Glomerular visceral epithelial cell (primary cell): ENCODE measurements around the gene MYH6.
"Not testable (repeated sequence)": the region's sequence is repeated elsewhere in the genome, so short reads cannot be mapped to it uniquely, and the experiment has no call there.

Source experiments
- DNase-seq: peaks from one replicate; pipeline ENCODE4 v3.0.0-alpha.2; 2016; ENCODE audit errors: extremely low spot score

MYH6 gene

GRCh38 chr14:23414906-23415820 is 7.1 kb upstream of the MYH6 start:
- DNase-seq, result no peak

- no peak for DNase-seq
These were observed 6.2 kb upstream of the MYH6 start for GRCh38 chr14:23414254-23414653.

DNA sequence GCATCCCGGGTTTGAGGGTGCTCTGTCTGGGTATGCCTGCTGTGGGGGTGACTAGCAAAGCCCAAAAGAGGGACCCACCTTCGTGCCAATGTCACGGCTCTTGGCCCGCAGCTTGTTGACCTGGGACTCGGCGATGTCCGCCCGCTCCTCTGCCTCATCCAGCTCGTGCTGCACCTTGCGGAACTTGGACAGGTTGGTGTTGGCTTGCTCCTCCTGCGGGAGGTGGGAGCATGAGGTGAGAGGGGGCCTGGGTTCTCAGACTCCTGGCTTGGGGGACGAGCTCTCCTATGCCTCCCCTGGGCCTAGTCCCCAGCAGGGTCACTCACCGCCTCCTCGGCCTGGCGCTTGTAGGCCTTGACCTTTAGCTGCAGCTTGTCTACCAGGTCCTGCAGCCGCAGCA is 5.6 kb upstream of the MYH6 start:
- no peak for DNase-seq

DNA sequence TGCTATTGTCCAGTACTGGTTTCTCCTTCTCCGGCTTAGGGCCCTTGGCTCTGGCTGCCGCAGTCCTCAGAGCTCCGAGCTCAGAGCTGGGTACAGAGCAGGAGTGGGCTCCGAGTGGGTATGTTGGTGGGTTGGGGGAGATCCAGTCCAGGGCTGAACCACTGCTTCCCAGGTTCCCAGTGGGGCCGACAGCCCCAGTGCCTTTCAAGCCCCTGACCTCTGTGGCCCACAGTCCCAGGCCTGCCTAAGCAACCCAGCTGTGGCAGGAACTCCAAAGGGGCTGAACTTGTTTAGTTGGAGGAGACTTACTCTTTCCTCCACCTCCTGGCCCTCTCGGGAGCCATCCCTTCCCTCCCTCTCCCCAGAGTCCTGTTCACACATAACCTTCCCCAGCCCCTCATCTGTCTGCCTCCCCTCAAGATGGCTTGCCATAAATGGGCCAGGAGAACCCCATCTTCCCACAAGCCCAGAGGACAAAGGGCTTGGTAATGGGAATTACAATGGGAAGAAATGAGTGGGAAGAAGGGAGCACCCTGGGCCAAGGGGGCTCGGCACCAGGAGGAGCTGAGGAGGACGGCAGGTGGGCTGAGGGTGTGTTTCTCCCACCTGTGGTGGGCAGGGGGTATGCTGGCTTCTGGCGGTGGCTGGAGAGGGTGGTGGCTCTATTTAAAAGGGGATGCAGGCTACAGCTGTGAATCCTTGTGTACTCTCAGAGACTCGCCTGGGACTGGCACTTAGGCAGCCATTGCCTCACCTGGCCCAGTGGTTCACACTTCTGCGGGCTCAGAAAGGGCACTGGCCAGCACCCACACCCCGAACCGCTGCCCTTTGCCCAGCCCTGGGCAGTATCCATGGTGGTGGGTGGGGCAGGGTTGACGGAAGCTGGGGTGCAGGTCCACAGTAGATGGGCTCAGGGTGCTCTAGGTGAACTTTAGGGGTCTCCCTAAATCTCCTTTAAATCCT is 3.8 kb upstream of the MYH6 start:
- DNase-seq, result no peak

GRCh38 chr14:23409966-23410635 is 2.0 kb upstream of the MYH6 start:
- DNase-seq, result no peak

DNA sequence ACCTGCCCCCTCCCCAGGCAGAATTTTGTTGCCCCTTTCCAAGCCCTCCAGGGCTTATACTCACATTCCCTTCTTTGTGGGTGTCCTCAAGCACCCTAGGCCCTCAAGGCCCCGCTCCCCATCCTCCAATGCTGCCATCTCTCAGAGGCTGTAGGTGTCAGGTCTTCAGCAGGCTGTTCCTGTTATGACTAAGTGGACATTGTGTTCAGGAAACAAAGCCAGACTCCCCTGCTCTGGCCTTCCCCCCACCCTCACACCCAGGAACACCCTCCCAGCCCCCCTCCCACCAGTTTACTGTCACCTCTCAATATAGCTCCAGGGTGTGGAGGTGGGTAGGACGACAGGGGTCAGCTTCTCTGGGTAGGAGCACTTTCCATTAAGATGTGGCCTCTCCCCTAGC is 1.4 kb upstream of the MYH6 start:
- no peak for DNase-seq

GRCh38 chr14:23408307-23408630 is 196 bp upstream of the MYH6 start:
- DNase-seq, result no peak

DNA sequence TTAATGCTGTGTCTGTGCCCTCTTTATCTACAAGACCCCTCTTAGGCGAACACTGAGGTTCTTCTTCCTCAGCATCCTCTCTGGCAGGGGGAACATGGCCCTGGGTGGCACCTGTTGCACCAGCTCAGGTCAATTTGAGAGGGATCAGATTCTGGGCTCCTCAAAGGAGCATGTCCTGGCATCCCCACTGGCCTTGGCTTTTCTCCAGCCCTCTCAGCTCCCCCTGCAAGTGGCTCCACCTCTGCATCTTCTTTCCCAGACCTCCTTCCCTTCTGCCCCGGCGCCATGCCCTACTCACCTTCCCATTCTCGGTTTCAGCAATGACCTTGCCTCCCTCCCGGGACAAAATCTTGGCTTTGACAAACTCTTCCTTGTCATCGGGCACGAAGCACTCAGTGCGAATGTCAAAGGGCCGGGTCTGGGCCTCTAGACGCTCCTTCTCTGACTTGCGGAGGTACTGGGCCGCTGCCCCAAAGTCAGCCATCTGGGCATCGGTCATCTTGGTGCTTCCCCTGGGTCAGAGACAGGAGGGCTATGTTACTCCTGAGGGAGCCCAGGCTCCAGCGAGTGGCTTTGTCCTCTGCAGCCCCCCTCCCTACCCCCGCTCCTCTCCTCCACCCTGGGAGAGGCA is 1.2 kb downstream of the MYH6 start:
- no peak for DNase-seq

DNA sequence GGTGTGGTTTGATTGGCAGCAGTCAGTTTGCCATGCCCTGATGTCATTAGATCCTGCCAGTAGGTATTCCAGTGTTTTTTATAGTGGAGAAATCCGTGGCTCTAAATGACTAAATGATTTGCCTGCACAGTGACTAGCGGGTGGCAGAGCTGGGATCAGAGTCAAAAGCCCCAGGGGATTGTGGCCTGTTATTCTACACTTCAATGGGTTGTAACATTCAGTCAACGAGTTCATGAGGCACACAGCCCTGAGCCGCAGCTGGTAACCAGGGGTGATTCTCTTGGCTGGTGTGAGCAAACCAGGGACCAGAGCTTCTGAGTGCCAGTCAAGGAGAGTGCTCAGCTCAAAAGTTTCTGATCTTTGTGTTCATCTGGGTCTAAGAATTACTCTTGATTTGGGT is 1.8 kb downstream of the MYH6 start:
- DNase-seq, result no peak

DNA sequence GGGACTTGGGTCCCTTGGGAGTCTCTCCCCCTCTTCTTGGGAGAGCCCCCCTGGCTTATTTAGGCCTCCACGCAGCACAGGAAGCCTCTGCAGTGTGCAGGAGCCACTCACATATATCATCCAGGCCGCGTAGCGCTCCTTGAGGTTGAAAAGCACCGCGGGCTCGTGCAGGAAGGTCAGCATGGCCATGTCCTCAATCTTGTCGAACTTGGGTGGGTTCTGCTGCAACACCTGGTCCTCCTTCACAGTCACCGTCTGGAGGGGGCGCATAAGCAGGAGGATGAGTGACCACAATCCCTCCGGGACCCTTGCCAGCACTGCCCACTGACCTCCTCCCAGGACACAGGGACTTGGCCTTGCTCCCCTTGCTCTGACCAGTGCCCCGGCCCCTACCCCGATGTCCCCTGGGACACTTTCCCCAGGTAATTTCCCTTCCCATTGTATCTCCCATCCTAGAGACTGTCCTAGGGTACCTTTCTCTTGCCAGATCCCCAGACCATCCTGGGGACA is 2.5 kb downstream of the MYH6 start:
- no peak for DNase-seq

- DNase-seq, result no peak
These were observed 3.0 kb downstream of the MYH6 start for GRCh38 chr14:23405096-23405495.

DNA sequence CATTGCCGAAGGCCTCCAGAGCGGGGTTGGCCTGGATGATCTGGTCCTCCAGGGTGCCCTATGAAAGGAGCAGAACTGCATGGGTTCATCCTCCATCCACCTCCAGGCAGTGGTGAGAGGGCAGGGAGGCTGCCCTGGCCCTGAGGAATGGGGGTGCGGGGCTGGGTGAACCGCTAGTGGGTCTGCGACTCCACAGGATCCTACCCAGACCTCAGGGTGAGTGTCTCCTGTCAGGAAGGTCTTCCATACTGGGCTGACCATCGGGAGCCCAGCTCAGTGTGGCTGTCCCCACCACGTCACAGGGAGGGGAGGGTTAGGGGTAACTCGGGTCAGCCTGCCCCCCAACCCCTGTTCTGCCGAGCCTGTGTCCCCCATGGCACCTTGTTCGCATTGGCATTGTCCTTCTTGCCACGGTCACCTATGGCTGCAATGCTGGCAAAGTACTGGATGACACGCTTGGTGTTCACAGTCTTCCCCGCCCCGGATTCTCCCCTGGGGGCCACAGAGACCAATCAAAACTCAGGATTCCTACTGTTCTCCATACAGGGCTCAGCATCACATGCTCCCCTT is 3.7 kb downstream of the MYH6 start:
- DNase-seq, result no peak

- no peak for DNase-seq
These were observed 4.2 kb downstream of the MYH6 start for GRCh38 chr14:23403908-23404307.

- DNase-seq, result no peak
These were observed 5.0 kb downstream of the MYH6 start for GRCh38 chr14:23403139-23403438.

DNA sequence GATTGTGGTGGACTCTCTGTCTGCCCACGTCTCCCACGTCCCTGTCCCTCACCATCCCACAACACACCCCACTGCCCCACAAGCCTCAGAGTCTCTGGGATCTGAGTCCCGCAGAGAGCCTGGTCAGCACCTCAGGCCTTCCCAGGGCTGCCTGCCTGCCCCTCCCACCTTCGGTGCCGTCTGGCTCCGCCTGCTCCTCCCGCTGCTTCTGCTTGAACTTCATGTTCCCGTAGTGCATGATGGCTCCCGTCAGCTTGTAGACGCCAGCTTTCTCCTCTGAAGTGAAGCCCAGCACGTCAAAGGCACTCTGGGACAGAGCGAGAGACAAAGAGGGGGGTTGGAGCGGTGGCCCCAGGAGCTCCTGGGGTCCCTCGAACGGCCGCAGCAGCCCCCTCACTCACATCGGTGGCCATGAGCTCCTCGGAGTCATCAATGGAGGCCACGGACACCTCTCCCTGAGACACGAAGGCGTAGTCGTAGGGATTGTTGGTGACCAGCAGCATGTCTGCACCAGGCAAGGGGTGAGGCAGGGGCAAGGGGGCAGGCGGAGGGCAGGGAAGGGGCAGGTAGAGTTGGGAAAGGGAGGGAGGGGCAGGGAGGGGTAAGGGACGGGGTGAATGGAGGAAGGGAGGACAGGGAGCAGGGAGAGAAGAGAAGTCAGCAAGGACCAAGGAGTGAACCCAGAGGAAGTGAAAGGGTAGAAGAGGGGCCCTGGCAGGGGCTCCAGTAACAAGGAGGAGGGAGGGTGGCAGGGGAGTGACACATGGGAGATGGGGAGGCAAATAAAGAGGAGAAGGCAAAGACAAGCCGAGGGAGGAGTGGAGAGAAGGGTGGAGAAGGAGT is 5.6 kb downstream of the MYH6 start:
- no peak for DNase-seq

DNA sequence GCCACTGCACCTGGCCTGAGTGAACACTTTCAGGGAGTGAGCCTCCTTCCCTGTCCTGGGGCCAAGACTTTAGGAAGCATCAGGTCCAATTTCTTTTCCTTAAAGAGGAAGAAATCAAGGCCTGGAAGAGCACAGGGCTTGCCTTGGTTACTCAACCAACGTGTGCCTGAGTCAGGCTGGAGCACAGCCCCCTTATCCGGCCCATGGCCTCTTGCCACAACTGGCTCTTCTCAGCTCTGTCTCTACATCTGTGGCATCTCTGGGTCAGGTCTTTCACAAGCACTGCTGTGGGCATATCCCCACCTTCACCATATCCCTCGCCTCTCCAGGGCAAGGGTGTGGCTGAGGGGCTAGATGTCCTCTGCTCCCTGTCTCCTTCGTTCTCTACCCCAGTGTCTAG is 6.8 kb downstream of the MYH6 start:
- no peak for DNase-seq

DNA sequence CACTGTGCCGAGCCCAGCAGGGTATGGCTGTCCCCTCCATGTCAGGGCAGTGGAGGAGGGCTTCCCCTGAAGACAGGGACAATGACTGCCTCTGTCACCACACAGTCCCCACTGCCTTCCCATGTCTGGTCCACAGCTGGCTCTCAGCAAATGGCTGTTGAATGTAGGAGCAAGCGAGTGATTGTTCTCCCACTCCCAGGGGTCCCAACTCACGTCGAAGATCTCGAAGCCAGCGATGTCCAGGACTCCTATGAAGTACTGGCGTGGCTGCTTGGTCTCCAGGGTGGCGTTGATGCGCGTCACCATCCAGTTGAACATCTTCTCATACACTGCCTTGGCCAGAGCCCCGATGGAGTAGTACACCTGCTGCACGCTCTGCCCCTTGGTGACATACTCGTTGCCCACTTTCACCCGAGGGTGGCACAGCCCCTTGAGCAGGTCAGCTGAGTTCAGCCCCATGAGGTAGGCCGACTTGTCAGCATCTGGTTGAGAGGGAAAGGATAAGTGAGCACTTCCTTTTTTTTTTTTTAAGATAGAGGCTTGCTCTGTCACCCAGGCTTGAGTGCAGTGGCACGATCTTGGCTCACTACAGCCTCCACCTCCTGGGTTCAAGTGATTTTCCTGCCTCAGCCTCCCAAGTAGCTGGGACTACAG is 7.5 kb downstream of the MYH6 start:
- not testable (repeated sequence) for DNase-seq

- no peak for DNase-seq
These were observed 8.5 kb downstream of the MYH6 start for GRCh38 chr14:23399591-23399990.

DNA sequence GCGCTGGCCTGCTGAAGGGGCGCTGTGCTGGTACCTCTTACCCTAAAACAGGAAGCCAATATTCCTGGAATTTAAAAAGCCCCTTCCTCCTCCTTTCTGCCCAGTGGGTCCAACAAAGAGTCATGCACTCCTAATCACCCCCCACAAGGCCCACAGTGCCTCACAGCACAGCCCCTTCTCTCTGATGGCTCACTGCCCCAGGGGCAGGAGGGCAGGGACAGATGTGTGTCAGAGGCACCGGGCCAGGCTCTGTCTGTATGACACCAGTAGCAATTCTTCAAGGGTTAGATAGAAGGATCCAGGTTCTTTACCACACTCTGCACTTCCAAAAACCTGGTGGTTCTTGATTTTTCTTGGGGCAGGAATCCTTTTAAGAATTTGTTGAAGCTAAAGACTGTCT is 8.9 kb downstream of the MYH6 start:
- DNase-seq, result no peak

- no peak for DNase-seq
These were observed 9.7 kb downstream of the MYH6 start for GRCh38 chr14:23398348-23398747.
